ENCODE data around the gene UQCRC1. TPM values are rescaled to one million over a fixed set of nuclear protein-coding genes. Genes with fewer than 3 reads are reported as not detected.

Gene UQCRC1
- total RNA-seq, 1 experiment from 2014 or later: 413 TPM

- intact Hi-C loops (cut with micrococcal nuclease): loop anchor here (2.0 to 10.0 kb wide), 2 partner anchors 42 to 128 kb away; partner anchors contain the start of gene NCKIPSD
- BruUV-seq (replicated peaks): no TSS peak
Measured at GRCh38 chr3:48556796-48557626, 52.4 kb downstream of the UQCRC1 start, which contains the start of gene PFKFB4. TSS of gene PFKFB4 (minus strand) at chr3:48556803. CDS start at chr3:48556777, 26 bp downstream.

DNA sequence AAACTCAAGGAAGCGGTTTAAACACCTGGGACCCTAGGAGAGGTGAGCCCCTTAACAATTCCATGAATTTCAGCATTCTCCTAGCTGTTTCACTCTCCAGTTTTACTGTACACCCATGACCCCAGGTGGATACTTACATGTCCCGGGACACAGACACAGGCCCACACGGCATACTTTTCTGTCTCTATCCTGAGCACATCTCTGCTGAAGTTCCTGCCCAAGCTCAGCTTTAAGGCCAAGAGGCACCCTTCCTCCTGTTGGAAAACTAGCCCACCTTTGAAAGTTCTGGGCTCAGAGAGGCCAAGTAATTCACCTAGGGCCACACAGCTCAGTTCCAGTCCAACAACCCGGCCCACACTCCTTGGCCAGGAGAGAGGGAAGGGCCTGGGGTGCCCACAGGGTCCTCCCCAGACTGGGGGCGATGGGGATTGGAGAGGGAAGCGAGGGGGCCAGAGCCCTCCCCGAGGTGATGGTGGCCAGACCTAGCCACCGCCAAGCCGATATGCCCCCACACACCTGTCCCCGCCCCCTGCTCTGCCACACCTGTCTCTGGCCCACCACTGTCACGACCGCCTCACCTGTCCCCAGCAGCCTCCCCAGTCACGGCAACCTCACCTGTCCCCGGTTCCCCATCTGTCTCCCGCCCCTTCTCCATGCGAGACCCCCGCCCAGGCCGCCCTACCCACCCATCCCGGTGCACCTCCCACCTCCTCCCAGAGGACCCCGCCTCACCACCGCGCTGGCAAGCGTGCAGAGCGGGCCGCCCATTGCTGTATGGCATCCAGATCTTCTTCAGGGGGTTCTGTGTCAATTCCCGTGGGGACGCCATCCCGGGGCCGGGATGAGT, 53.3 kb downstream of the UQCRC1 start:
- no peaks in the 10 kb centered on the region for H3K36me3 Mint-ChIP-seq (ENCODE audit: insufficient read depth, unreplicated experiment)
- peak overlapping the region; percentile 47 for H3K27ac Mint-ChIP-seq (ENCODE audit: low read depth, unreplicated experiment)
- TF ChIP-seq CTCF (IDR thresholded peaks at IDR 0.05; ENCODE audit: unreplicated experiment): no peak
- H3K4me1 Mint-ChIP-seq (ENCODE audit: insufficient read depth, unreplicated experiment): peaks cover 11% of the 10 kb centered on the region
- DNase-seq (ENCODE audit: unreplicated experiment): no peak
- intact Hi-C loops (cut with micrococcal nuclease): loop anchor here (2.0 to 10.0 kb wide), 2 partner anchors 43 to 129 kb away; partner anchors contain the start of gene NCKIPSD
- BruUV-seq (replicated peaks): no TSS peak
- no peaks in the 10 kb centered on the region for H3K27me3 Mint-ChIP-seq (ENCODE audit: insufficient read depth, unreplicated experiment)
- ChIA-PET CTCF (interaction anchor here (0.5 to 1.7 kb wide), 15 partner anchors 8 to 311 kb away, joined by 3 to 8 read pairs (median 4); partner anchors contain the start of genes NCKIPSD and SLC26A6), POLR2A (interaction anchor here (0.6 to 7.2 kb wide), 21 partner anchors 14 to 405 kb away, joined by 3 to 64 read pairs (median 5); partner anchors contain the start of genes ATRIP, CCDC51, CELSR3 and NCKIPSD)
- no peaks in the 10 kb centered on the region for H3K9me3 Mint-ChIP-seq (ENCODE audit: unreplicated experiment)
- peak overlapping the region; percentile 74 for H3K4me3 Mint-ChIP-seq (ENCODE audit: unreplicated experiment)

More at GRCh38 chr3:48556796-48557626, 52.4 kb downstream of the UQCRC1 start, which contains the start of gene PFKFB4:
- DNase-seq (ENCODE audit: unreplicated experiment): peak; percentile 99
- H3K36me3 Mint-ChIP-seq (ENCODE audit: insufficient read depth, unreplicated experiment): no peaks in the 10 kb centered on the region
- H3K27me3 Mint-ChIP-seq (ENCODE audit: insufficient read depth, unreplicated experiment): no peaks in the 10 kb centered on the region
- no peaks in the 10 kb centered on the region for H3K9me3 Mint-ChIP-seq (ENCODE audit: unreplicated experiment)
- H3K4me1 Mint-ChIP-seq (ENCODE audit: insufficient read depth, unreplicated experiment): peaks cover 11% of the 10 kb centered on the region
- TF ChIP-seq CTCF (IDR thresholded peaks at IDR 0.05; ENCODE audit: unreplicated experiment): no peak
- CTCF ChIA-PET: interaction anchor here (0.5 to 1.8 kb wide), 16 partner anchors 8 to 334 kb away, joined by 3 to 6 read pairs (median 4); partner anchors contain the start of genes CAMP, CCDC51 and NCKIPSD
- peak within 1 kb of the TSS; percentile 74 for H3K4me3 Mint-ChIP-seq (ENCODE audit: unreplicated experiment)
- POLR2A ChIA-PET: interaction anchor here (0.6 to 7.2 kb wide), 24 partner anchors 14 to 406 kb away, joined by 3 to 64 read pairs (median 4); partner anchors contain the start of genes ATRIP, CCDC51, CELSR3 and NCKIPSD
- peak within 1 kb of the TSS; percentile 47 for H3K27ac Mint-ChIP-seq (ENCODE audit: low read depth, unreplicated experiment)

GRCh38 chr3:48555231-48555948, 54.1 kb downstream of the UQCRC1 start:
- POLR2A ChIA-PET: interaction anchor here (0.6 to 7.2 kb wide), 8 partner anchors 44 to 131 kb away, joined by 3 to 64 read pairs (median 5); partner anchors contain the start of genes CELSR3, NCKIPSD and SLC26A6
- no TSS peak for BruUV-seq (replicated peaks)
- Mint-ChIP-seq H3K27ac (ENCODE audit: low read depth, unreplicated experiment) (no peak overlapping the region), H3K27me3 (ENCODE audit: insufficient read depth, unreplicated experiment) (no peaks in the 10 kb centered on the region), H3K9me3 (ENCODE audit: unreplicated experiment) (no peaks in the 10 kb centered on the region), H3K4me3 (ENCODE audit: unreplicated experiment) (peak overlapping the region; percentile 74), H3K4me1 (ENCODE audit: insufficient read depth, unreplicated experiment) (peaks cover 11% of the 10 kb centered on the region), H3K36me3 (ENCODE audit: insufficient read depth, unreplicated experiment) (no peaks in the 10 kb centered on the region)
- intact Hi-C loops (cut with micrococcal nuclease): loop anchor here (10.0 kb wide), 1 partner anchor 129 kb away; the partner anchor contains the start of gene NCKIPSD
- TF ChIP-seq CTCF (IDR thresholded peaks at IDR 0.05; ENCODE audit: unreplicated experiment): no peak
- DNase-seq (ENCODE audit: unreplicated experiment): no peak
- CTCF ChIA-PET: interaction anchor here (0.6 to 1.5 kb wide), 7 partner anchors 33 to 203 kb away, joined by 3 to 8 read pairs (median 4); partner anchors contain the start of genes NCKIPSD and SLC26A6
